HG03342 (cell line): ENCODE measurements around the gene ST14.
A peak's percentile ranks its signal among the peaks of the same experiment; 100 is the strongest.
"Not testable (repeated sequence)": the region's sequence is repeated elsewhere in the genome, so short reads cannot be mapped to it uniquely, and the experiment has no call there.

ENCODE experiments used
- ATAC-seq: cut with Tn5 transposase; IDR thresholded peaks from one replicate; pipeline ENCODE4 v1.9.1; 2021; ENCODE audit warnings: mild to moderate bottlenecking, moderate library complexity; ENCODE audit not compliant: unreplicated experiment

ST14 gene

DNA sequence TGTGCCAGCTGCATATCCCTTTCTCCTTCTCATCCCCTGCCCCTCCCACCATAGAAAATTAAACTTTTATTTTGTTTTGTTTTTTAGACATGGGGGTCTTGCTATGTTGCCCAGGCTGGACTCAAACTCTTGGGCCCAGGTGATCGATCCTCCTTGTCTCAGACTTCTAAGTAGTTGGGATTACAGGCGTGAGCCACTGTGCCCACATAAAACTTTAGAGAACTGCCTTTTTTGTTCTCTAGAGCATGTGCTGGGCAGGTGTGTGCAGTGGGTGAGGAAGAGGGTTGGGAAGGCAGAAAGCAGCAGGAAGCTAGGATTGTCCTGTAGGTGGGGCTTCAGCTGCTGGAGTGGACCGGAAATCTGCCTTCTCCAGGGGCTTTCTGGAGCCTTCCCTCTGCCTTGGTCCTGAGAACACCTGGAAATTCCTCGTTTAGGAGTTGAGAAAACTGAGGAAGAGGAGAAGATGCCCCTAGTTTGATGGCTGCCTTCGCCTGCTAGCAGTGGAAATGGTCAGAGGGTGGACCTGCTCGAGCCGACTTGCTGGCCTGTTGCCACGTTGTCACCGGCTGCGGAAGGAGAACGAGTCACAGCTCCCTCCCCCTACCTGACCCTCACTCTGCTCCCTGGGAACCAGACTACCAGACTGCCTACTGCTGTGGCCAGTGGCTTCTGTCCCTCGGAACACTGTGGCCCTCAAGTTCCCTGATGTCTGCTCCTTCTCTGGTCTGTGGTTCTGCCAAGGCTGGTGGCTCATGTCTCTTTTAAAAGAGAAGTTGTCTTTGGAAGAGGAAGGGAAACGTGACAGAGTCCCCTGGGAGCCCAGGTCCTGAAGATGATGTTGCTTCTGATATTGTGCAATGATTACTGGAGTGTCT lies 4.0 kb downstream of the ST14 start:
- ATAC-seq, result no peak

DNA sequence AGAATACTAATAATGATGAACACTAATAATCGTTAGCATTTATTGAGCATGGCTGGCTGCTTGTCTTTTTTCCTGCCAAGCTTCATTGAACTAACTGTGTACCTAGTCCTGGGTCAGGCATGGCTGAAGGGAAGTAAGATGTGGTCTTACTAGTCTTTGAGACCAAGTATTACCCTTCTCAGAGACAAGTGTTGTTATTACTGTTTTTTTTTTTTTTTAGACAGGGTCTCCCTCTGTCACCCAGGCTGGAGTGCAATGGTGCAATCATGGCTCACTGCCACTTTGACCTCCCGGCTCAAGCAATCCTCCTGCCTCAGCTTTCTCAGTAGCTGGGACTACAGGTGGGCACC lies 4.6 kb downstream of the ST14 start:
- no peak for ATAC-seq

DNA sequence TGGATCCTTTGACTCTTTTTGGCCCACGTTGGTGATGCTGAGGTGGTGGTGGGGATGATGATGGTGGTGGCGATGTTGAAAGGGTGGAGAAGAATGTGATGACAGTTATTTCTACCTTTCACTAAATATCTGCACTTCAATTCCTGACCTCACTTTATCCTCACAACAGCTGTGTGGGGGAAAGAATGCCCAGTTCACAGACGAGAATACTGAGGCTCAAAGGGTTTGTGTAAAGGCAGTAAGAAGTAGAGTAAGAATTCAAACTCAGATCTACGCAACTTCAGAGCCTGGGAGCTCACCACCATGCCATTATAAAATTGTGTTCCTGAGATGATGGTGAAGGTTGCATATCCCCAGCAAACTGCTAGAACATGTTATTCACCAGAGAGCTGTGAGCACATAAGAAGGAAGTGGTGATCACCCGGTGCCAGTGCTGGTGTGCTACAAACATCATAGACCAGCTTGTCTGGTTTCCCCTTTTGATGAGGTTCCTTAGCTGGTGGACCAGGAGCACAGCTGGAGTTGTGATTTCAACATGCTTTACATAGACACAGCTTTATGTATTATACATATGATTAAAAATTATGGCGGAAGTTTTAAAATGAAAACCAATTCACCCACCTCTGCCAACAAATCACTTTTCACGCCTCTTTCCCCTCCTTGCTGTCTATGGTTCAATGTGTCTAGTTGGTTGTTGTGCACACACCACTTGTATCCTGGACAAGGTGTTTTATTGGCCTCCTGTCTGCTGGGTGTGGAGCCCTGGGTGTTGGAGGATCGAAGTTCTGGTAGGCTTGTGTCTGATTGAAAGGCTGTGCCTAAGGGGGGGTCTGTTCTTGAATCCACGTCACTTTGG lies 6.2 kb downstream of the ST14 start:
- ATAC-seq, result no peak

DNA sequence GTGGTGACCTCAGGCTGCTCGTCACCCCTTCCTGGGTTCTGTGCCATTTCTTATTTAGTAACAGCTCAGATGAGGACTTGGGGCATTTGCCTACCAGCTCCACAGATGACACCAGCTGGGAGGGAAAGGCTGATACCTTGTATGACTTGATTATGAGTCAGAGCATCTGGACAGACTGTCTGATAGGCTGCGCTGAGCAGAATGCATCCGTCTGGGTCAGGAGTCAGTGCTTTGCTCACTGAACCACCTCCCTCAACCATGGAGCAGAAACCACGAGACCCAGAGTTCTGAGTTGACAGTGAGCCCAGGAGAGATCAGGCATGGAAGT lies 6.8 kb downstream of the ST14 start:
- peak; percentile 75 for ATAC-seq

DNA sequence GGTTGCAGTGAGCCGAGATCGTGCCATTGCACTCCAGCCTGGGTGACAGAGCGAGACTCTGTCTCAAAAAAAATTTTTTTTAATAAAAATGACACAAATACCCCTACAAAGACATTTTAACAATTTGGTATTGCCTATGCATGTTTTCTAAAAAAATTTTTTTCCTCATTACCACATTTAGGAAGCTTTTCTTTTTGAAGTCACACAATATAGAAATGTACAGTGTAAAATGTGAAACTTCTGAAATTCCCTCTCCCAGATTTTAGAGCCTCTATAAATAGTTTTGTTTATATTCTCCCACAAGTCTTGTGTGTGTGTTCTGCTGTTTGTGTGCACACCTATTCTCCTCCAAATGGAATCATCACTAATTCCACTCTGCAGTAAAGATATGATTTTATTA lies 7.6 kb downstream of the ST14 start:
- no peak for ATAC-seq

DNA sequence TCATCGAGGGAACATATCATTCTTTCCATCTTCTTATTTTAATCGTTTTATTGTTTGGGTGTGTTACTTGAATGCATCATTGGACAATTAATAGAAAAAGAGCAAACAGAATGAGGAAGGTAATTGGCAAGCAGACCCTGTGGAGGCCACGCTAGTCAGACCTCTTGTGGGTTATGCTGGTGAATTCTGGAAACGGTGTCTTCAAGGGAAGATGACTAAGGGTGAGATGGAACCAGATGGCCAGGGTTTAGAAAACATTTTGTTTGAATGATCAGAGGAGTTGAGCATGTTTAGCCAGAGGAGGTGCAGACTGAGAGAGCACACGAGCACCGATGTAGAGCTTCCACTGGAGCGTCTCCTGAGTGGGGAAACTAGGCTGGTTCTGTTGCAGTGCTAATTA lies 8.5 kb downstream of the ST14 start:
- ATAC-seq, result no peak

DNA sequence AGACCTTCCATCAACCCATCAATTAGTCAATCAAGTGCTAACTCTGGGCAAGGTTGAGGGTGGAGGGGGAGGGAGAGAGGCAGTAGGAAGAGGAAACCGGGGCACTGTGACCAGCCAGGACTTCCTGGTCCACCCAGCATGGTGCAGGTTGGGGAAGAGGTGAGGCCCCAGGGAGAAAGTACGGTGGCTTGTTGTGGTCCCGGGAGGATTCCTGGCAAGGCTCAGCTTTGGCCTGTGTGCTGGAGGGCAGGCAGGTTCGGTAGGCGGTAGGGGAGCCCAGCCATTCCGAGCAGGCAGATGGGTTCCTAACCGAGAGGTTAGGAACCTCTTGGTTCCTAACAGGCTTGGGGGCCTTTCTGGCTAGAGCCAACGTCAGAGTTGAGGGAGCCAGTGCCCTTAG lies 10.8 kb downstream of the ST14 start:
- no peak for ATAC-seq

DNA sequence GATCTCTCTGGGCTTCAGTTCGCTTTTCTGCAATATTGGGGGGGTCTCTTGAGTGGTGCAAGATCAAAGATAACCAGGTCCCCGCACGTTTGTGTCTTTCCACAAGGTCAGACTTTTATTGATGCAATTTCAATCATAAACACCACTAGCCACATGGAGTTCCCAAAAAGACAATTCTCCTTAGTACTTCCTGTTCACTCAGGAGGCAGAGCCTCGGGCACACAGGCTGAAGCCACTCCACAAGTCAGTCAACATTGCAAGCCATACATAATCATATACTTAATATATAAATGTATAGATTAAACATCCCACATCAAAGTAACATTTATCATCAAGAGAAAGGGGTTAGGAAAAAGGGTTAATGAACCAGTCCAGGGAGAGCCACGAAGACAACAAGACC lies 12.0 kb downstream of the ST14 start:
- no peak for ATAC-seq

DNA sequence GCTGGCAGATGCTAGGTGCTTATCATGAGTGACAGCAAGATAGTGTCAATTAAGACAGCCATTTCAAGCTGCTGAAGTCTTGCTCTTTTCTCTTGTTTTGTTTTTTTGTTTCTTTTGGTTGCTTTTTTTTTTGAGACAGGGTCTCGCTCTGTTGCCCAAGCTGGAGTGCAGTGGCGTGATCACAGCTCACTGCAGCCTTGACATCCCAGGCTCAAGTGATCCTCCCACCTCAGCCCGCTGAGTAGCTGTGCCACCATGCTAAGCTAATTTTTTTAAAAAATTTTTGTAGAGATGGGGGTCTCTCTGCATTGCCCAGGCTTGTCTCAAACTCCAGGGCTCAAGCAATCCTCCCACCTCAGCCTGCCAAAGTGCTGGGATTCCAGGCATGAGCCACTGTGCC lies 12.4 kb downstream of the ST14 start:
- not testable (repeated sequence) for ATAC-seq

DNA sequence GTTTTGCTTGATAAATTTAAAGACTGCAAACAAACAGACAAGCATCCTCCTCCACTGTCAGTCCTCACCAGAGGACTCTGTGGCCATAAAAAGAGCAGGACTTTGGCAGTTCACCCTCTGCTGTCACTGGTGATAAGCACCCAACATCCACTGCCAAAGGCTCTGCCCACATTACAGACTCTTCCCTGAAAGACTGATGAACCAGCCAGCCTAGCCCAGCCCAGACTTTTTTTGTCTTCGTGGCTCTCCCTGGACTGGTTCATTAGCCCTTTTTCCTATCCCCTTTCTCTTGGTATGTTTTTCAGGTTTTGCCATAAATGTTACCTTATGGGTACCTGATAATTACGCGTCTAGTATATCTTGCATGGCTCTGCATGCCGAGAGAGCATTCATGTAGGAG lies 15.1 kb downstream of the ST14 start:
- no peak for ATAC-seq

DNA sequence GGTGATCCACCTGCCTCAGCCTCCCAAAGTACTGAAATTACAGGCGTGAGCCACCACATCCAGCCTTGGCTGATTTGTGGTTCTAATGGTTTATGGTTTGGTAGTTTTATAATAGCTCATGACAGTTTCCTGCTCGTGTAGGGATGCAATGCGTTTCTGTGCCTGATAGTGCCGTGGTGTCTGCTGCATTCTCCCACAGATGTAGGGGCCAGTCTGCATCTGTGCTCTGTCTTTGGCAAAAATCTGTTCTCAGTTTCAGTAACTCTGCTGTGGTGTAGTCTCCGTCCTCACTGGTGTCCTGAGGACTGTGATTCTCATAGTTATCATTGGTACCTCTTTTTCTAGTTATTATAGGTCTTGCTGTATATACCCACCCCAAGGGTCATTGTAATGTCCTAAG lies 16.3 kb downstream of the ST14 start:
- ATAC-seq, result no peak

DNA sequence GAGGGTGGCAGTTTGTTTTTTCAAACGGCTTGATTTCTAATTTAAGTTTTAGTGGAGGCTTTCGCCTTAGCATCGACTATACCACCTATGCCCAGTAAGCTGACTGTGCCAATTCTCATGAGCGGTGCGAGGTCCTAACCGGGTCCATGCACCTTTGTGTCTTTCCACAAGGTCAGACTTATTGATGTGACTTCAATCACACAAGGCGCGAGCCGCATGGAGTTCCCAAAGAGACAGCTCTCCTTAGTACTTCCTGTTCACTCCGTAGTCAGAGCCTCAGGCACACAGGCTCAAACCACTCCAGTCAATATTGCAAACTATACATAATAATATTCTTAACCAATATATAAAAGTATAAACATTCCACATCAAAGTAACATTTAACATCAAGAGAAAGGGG lies 18.2 kb downstream of the ST14 start:
- no peak for ATAC-seq

DNA sequence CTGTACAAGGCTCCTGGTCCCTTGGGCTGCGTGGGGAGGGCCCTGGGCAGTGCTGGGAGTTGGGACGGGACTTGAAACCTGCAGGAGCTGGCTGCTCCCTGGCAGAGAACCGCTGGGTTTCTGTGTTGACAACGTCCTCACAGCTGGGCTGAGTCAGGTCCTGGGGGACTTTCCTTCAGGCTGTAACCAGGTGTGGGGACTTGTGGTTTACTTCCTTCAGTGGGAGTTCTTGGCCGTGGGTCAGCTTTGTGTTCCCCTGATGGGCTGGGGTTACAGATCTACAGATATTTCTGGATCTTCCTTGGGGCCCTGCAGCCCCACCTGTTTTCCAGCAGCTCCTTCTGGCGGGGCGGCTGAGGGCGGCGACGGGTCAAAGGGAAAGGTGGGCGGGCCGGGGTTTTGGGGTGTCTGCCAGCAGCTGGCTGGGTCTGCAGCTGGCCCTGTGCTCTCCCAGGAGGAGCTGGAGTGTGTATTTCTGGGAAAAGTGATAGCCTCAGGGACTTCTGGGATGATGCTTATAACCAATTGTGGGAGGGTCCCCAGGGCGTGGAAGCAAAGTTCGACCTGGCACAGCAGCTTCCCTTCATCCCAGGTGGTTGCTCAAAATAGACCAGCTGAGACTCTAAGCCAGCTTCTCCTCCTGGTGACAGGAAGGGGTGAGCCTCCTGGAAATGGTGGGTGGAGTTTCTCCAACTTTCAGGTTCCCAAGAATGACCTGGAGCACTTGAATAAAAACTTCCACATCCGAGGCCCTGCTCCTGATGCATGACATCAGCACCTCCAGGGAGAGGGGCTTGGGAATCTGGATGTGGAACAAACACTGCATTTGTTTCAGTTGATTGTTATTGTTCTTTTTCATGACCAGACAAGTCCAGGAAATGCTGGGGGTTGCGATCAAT lies 19.1 kb downstream of the ST14 start:
- no peak for ATAC-seq

DNA sequence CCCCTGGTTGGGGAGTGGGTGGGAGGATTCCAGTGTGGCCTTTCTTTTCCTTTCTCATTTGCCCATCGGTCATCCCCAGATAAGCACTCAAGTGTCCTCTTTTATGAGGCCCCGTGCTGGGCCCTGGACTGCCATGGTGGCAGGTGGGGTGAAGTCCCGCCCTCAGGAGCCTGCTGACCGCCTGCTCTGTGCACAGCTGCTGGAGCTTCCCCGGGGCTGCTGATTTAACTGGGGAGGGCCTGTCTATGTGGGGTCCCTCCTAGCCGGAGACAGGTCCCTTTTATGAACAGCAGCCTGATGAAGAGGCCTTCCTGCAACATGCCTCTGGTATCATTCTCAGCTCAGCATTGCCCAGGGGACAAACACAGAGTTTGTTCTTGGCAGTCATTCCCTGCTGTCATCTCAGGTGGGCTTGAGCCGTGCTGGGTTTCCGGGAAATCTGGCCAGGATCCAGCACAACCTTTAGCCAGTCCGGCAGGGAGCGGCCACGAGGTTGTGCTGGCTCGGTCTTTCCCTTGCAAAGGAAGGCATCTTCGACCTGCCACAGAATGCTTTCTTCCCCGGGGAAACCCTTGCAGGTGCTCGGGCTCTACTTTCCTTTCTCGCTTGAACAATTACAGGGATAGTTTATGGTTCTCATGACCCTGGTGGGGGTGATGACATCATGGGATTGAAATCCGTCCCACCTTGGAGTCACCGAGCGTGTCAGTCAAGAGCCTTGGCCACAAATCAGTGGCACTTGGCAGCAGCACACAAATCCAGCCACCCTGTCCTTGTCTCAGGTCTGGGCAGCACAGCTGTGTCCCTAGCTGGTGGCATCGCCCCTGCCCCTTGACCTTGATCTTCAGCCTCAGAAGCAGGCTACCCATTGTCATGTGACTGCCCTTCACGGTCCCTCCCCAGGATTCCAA lies 20.1 kb downstream of the ST14 start:
- ATAC-seq, result no peak

DNA sequence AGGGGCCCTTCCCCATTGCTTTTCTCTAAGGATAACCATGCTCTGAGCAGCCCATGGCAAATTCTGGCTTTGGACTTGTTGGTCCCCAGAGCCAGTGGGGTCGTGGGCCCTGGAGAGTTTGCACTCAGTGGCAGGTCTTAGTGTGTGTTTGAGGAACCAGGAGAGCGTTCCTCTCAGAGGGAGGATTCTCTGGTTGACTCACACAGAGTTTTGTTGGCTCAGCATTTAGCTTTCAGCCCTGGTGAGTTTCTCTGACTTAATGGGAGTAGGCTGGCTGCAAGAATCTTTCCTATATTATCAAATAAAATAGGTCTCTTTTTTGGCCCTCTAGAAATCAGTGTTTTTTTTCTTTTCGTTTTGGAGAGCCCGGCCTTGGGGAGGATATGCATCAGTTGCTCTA lies 20.9 kb downstream of the ST14 start:
- no peak for ATAC-seq

DNA sequence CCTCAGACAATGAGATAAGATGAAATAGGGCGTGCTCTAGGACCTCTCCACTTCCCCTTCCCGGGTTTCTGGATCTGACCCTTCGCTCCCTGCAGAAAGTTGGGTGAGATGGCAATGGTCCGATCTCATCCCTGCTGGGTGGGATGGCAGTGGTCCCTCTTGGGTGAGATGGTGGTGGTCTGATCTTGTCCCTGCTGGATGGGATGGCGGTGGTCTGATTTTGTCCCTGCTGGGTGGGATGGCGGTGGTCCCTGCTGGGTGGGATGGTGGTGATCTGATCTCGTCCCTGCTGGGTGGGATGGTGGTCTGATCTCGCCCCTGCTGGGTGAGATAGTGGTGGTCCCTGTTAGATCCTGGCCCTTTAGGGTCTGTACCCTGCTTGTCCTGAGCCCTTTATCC lies 21.3 kb downstream of the ST14 start:
- no peak for ATAC-seq

DNA sequence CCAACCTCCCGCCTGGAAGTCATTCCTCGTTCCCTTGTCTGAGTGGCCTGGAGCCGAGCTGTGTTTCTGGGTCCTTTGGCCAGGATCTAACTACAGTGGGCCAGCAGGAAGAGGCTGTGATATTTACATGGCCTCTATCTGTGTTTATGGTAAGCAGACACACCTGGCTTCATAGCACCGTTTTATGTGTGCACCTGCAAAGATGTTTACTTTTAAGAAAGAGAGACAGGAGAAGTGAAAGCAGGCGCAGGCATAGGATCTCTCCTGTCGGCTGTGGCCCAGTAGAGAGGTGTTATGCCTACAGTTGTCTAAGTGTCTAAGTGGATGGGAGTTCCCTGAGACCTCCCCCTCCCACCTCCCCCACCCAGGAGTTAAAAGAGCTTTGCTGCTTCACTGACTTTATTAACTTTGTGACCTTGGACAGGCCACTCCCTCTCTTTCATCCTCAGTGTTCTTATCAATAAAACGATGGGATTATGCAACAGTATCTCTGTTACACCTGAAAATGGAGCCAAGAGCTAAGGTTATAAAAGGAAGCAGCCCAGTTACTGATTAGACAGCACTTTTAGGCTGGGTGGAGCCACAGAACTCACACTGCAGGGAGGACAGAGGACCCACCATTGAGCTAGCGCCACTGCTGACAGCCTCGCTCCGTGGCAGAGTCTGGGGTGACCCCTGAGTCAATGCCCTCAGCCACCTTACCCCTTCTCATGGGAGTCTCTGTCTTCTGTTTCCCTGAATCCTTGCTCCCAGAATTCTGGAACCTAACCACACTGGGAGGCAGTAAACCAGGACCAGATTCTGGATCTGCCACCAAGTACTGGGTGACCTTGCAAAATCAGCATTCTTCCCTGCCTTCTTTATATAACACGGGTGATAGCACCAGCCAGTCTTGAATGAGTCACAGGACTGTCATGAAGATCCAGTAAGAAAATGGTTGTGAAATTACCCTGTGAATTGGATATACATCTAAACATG lies 22.0 kb downstream of the ST14 start:
- ATAC-seq, result peak; percentile 66

DNA sequence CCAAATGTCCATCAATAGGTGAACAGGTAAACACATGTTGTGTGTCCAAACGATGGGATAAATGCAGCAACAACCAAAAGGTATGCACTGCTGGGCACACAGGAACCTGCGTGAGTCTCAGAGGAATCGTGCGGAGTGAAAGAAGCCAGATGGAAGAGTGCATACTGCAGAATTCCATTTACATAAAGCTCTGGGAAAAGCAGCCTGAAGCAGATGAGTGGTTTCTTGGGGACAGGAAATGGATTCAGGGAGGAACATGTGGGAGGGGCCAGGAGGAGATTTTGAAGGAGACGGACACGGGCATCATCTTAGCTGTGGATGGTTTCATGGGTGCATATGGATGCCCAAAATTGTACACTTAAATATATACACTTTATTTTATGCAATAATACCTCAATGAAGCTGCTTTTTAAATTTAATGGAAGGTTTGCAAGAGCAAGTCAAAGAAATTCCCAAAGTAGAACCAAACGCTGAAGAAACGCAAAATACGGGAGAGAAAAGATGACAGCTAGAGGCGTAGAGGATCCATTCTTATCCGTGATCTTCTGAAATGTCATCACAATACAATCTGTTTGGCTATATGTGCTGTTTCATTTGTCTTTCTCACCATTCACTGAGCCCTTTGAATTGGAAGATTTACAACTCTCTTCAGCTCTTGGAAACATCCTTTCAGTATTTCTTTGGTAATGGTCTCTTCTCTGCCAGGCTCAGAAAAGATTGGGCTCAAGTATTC lies 24.5 kb downstream of the ST14 start:
- ATAC-seq, result no peak

DNA sequence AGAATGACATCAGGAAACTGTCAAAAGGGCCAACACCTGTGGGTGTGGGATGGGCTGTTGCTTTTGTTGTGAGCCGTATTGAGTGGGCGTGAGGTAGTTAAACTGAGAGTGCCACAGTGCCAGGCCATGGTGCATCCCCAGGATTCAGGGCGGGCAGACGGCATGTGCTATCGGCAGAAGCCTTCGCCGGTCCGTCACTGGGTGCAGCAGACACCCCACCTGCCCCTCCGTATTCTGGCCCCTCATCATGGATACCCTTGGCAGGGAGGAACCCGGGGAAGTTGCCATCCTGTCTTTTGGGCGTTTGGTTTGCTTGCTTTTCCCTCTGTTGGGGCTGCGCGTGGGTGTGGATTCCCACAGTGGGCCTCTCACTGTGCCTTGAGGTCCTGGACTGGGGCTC lies 27.5 kb downstream of the ST14 start:
- ATAC-seq, result no peak
